CD4-positive, alpha-beta T cell treated with Interleukin-4 for 4 hours (primary cell): Measurements from ENCODE around the gene VASH1.

Source experiments
- DNase-seq: peaks from one replicate; pipeline ENCODE4 v3.0.0-alpha.2; 2020

The VASH1 gene

GRCh38 chr14:76752744-76753143 lies 8.5 kb upstream of the VASH1 start:
- no peak for DNase-seq

GRCh38 chr14:76753541-76754198 lies 7.6 kb upstream of the VASH1 start:
- no peak for DNase-seq

GRCh38 chr14:76754586-76754985 lies 6.7 kb upstream of the VASH1 start:
- no peak for DNase-seq

- no peak for DNase-seq
These were observed 5.5 kb upstream of the VASH1 start for GRCh38 chr14:76755610-76756370.

- DNase-seq = no peak
These were observed 4.9 kb upstream of the VASH1 start for GRCh38 chr14:76756371-76756750.

- no peak for DNase-seq
These were observed 1.7 kb upstream of the VASH1 start for GRCh38 chr14:76759589-76759988.

- no peak for DNase-seq
These were observed 735 bp upstream of the VASH1 start for GRCh38 chr14:76760331-76761135.

- no peak for DNase-seq
These were observed 717 bp downstream of the VASH1 start for GRCh38 chr14:76761960-76762410.

- DNase-seq = no peak
These were observed 1.3 kb downstream of the VASH1 start for GRCh38 chr14:76762411-76763095.

- no peak for DNase-seq
These were observed 2.1 kb downstream of the VASH1 start for GRCh38 chr14:76763096-76764041.

GRCh38 chr14:76765461-76765931 lies 4.2 kb downstream of the VASH1 start:
- DNase-seq = no peak

GRCh38 chr14:76767681-76768656 lies 6.7 kb downstream of the VASH1 start:
- DNase-seq = peak; percentile 89

- no peak for DNase-seq
These were observed 7.6 kb downstream of the VASH1 start for GRCh38 chr14:76768671-76769500.

- DNase-seq = no peak
These were observed 8.5 kb downstream of the VASH1 start for GRCh38 chr14:76769636-76770292.

GRCh38 chr14:76770521-76771436 lies 9.5 kb downstream of the VASH1 start:
- no peak for DNase-seq

GRCh38 chr14:76771437-76771980 lies 10.2 kb downstream of the VASH1 start:
- no peak for DNase-seq
